ENCODE results near the gene HAP1.

GRCh38 chr17:41777157-41777573, 42.7 kb upstream of the HAP1 start:
- TF ChIP-seq NANOG (IDR thresholded peaks at IDR 0.05; ENCODE audit: insufficient read depth, low read depth, low read length, poor library complexity, severe bottlenecking) (no peak), SP2 (IDR thresholded peaks at IDR 0.05; ENCODE audit: low read length) (no peak), CTCF (IDR thresholded peaks at IDR 0.05; ENCODE audit: control extremely low read depth in 1 of 3, insufficient read depth in 1 of 3, low read depth in 1 of 3, low read length in 3 of 3) (peak; percentile 19 to 51 (median 21)), POLR2A (IDR thresholded peaks at IDR 0.05; ENCODE audit: control extremely low read depth in 1 of 2, low read depth in 2 of 2, low read length in 2 of 2) (no peak), EP300 (IDR thresholded peaks at IDR 0.05; ENCODE audit: borderline replicate concordance in 1 of 2, low read depth in 2 of 2, low read length in 2 of 2) (no peak), BCL11A (IDR thresholded peaks at IDR 0.05; ENCODE audit: low read depth in 2 of 2, low read length in 2 of 2) (no peak), YY1 (IDR thresholded peaks at IDR 0.05; ENCODE audit: low read depth, low read length) (no peak), GABPA (IDR thresholded peaks at IDR 0.05; ENCODE audit: borderline replicate concordance, insufficient read depth, low read length) (no peak)

Data from H1 (cell line).